Lung (tissue), 16 donors: ENCODE measurements around the gene ITGB7. TPM values are rescaled to one million over a fixed set of nuclear protein-coding genes. Genes with fewer than 3 reads are reported as not detected.

Experiments
- ATAC-seq: fragments of 200-7000 bp; cut with Tn5 transposase; one replicate; pipeline ENCODE4 v1.9.1; 2020; ENCODE audit warnings: moderate number of reproducible peaks; ENCODE audit not compliant: insufficient read depth, low FRiP score
- DNase-seq, 3 donors: peaks; one replicate each; pipeline ENCODE4 v3.0.0-alpha.2; 2013 to 2017
- H3K27ac ChIP-seq, 2 donors: one replicate each; pipeline ENCODE4 v1.5.1; 2013; ENCODE audit warnings: mild to moderate bottlenecking in 2 of 2, moderate library complexity in 2 of 2, control low read depth in 1 of 2, inconsistent platforms in 1 of 2, low read depth in 1 of 2, low read length in 1 of 2
- H3K27me3 ChIP-seq, 3 donors: one replicate each; pipeline ENCODE4 v1.5.1; 2013; ENCODE audit warnings: low read length in 2 of 3; ENCODE audit not compliant: control insufficient read depth in 3 of 3, insufficient read depth in 3 of 3
- H3K36me3 ChIP-seq, 4 donors: one replicate each; pipeline ENCODE4 v1.5.1; 2013; ENCODE audit warnings: low read length in 4 of 4, mild to moderate bottlenecking in 1 of 4, moderate library complexity in 1 of 4; ENCODE audit not compliant: control insufficient read depth in 4 of 4, insufficient read depth in 4 of 4
- H3K4me1 ChIP-seq, 5 donors: one replicate each; pipeline ENCODE4 v1.5.1; 2013; ENCODE audit warnings: low read length in 5 of 5, mild to moderate bottlenecking in 2 of 5, moderate library complexity in 1 of 5; ENCODE audit not compliant: control insufficient read depth in 5 of 5, insufficient read depth in 5 of 5
- H3K4me3 ChIP-seq: one replicate; pipeline ENCODE4 v1.5.1; 2013; ENCODE audit warnings: mild to moderate bottlenecking, control low read depth, moderate library complexity
- H3K9ac ChIP-seq, 2 donors: one replicate each; pipeline ENCODE4 v1.5.1; 2013; ENCODE audit warnings: low read length in 2 of 2, control low read depth in 1 of 2; ENCODE audit not compliant: insufficient read depth in 1 of 2
- H3K9me3 ChIP-seq, 4 donors: one replicate each; pipeline ENCODE4 v1.5.1; 2013; ENCODE audit warnings: low read length in 3 of 4, mild to moderate bottlenecking in 1 of 4, moderate library complexity in 1 of 4; ENCODE audit not compliant: control insufficient read depth in 4 of 4, insufficient read depth in 3 of 4
- WGBS, 2 donors: extraction: QIAGEN DNeasy Blood & Tissue Kit; methylation state at CpG; one replicate each; pipeline ENCODE4 v1.1.7; 2013; 5-methylcytosine and 5-hydroxymethylcytosine counted together
- long read RNA-seq, 5 donors: transcript quantifications; one replicate each; lab custom pipeline, GENCODE V29; 2026
- polyA plus RNA-seq, 2 donors: library from polyadenylated mRNA; stranded (reverse); fragments of 200-250 nt; gene quantifications; one replicate each; pipeline ENCODE4 v1.2.1, GENCODE V29; 2013
- total RNA-seq, 2 donors: library from RNA; depleted of rRNA in 1 of 2; stranded (reverse); fragments of >200 nt in 1 of 2; gene quantifications; one replicate each; pipeline ENCODE4 v1.2.1, GENCODE V29; 2014 to 2021
- TF ChIP-seq, protein P1 (sequence below): IDR thresholded peaks from 2 replicates; pipeline ENCODE4 v1.5.1; 2012; ENCODE audit warnings: mild to moderate bottlenecking; ENCODE audit errors: control extremely low read depth, extremely low read depth
- donor health status: control.
- donor health status: control.
- donor health status: Bipolar disorder and iron deficiency.
- donor health status: healthy.
- donor health status: DM: yes; HTN: yes; CAD: no.

Gene ITGB7, protein sequence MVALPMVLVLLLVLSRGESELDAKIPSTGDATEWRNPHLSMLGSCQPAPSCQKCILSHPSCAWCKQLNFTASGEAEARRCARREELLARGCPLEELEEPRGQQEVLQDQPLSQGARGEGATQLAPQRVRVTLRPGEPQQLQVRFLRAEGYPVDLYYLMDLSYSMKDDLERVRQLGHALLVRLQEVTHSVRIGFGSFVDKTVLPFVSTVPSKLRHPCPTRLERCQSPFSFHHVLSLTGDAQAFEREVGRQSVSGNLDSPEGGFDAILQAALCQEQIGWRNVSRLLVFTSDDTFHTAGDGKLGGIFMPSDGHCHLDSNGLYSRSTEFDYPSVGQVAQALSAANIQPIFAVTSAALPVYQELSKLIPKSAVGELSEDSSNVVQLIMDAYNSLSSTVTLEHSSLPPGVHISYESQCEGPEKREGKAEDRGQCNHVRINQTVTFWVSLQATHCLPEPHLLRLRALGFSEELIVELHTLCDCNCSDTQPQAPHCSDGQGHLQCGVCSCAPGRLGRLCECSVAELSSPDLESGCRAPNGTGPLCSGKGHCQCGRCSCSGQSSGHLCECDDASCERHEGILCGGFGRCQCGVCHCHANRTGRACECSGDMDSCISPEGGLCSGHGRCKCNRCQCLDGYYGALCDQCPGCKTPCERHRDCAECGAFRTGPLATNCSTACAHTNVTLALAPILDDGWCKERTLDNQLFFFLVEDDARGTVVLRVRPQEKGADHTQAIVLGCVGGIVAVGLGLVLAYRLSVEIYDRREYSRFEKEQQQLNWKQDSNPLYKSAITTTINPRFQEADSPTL
- total RNA-seq (1 to 10 TPM; 2.3 to 7.9 TPM), polyA plus RNA-seq (1 to 10 TPM; 3.9 to 6.1 TPM)
- long read RNA-seq, donor 1 = 0 reads
- long read RNA-seq, donor 2 = 0 reads
- long read RNA-seq, donor 3 = 0 reads
- long read RNA-seq, donor 4 = 0 reads
- long read RNA-seq, donor 5 = 0 reads

DNA sequence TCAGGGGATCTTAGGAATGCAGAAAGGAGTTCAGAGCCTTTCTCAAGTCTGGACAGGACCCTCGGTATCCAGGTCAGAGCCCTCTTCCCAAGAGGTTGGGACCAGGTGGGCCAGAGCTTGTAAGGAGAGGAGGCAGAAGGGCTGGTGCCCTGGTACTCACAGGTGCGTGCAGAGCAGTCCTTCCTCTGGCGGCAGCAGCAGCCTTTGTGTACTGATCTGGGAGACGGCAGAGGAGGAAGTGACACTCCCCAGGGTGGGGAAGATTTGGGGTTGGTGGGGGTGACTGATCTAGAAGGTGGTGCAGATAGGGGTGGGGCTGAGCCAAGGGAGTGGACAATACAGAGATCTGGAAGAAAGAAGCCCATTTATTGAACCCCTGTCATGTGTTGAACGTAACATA lies at the start of gene ITGB7:
Gene ITGB7 (minus strand): TSS at position 210 of the 400 bp plus-strand sequence. CDS start 6,808 bp downstream, outside the sequence.
- Histone ChIP-seq H3K27ac (no peak within 1 kb of the TSS), H3K9ac (no peak within 1 kb of the TSS), H3K4me1 (peaks cover 0 to 4% (median 0%) of the 10 kb centered on the region in 5 donors), H3K27me3 (no peaks in the 10 kb centered on the region), H3K9me3 (no peaks in the 10 kb centered on the region), H3K36me3 (peaks cover 0 to 18% (median 10%) of the 10 kb centered on the region in 4 donors), H3K4me3 (no peak within 1 kb of the TSS)
- TF ChIP-seq, protein P1, sequence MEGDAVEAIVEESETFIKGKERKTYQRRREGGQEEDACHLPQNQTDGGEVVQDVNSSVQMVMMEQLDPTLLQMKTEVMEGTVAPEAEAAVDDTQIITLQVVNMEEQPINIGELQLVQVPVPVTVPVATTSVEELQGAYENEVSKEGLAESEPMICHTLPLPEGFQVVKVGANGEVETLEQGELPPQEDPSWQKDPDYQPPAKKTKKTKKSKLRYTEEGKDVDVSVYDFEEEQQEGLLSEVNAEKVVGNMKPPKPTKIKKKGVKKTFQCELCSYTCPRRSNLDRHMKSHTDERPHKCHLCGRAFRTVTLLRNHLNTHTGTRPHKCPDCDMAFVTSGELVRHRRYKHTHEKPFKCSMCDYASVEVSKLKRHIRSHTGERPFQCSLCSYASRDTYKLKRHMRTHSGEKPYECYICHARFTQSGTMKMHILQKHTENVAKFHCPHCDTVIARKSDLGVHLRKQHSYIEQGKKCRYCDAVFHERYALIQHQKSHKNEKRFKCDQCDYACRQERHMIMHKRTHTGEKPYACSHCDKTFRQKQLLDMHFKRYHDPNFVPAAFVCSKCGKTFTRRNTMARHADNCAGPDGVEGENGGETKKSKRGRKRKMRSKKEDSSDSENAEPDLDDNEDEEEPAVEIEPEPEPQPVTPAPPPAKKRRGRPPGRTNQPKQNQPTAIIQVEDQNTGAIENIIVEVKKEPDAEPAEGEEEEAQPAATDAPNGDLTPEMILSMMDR = no peak
- WGBS, 2 donors = 25 to 43% methylated on average over 5 of the region's 5 CpGs
- no peak for DNase-seq
- ATAC-seq = no peak

DNA sequence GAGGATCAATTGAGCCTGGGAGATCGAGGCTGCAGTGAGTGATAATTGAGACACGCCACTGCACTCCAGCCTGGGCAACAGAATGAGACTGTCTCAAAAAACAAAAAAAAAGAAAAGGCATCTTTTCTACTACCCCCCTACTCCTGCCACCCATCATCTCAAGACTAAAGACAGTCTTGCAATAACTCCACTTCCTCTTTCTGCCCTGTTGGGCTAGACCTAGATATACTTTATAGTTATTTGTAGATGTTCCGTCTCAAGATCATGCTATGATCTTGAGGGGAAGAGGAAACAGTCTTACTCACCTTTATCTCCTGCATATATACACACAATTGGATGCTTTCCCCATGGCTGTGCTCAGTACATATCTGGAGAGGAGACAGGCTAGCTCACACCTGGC lies 48.9 kb upstream of the ITGB7 start:
- TF ChIP-seq, protein P1 = no peak
- peaks cover 0 to 15% (median 9%) of the 10 kb centered on the region in 4 donors for H3K36me3 ChIP-seq
- H3K9ac ChIP-seq = no peak overlapping the region
- H3K27ac ChIP-seq = no peak overlapping the region
- no peak overlapping the region for H3K4me3 ChIP-seq
- H3K27me3 ChIP-seq = no peaks in the 10 kb centered on the region
- no peak for ATAC-seq
- WGBS, 2 donors = 26 to 72% methylated on average over 3 of the region's 3 CpGs
- no peak for DNase-seq
- H3K9me3 ChIP-seq = no peaks in the 10 kb centered on the region
- peaks cover 0 to 19% (median 9%) of the 10 kb centered on the region in 5 donors for H3K4me1 ChIP-seq

DNA sequence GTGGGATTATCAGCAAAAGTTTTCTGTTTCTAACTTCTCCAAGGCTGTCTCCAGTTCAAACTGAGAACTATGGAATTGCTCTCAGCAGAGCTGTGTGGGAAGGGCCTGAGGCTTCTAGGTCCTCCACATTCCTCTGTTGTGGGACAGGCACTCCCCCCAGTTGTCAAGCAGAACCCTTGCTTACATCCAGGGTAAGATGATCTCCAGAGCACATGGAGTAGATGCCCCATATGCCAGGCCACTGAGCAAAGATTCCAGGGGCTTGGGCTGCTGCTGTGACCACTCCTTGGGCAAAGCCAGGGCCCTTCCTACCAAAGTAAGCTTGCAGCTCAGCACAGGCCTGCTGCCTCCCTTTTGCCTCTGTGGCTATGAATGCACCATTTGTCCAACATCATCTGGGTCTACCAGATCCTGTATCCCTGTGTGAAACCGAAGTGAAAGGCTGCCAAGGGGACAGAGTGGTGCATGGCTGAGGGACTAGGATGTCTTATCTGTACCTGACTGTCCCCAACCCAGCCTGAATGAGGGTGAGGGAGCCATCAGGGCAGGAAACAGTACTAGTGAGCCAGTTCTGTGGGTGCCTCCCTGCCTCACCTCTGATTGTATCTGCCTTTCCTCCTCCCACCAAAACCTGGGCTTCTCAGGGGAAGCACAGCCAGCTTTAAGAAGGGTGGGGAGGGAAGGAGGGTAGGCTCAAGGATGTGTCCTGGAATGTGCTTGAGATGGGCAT lies 47.9 kb upstream of the ITGB7 start:
- ATAC-seq (no peak), DNase-seq (no peak)
- H3K4me3 ChIP-seq = no peak overlapping the region
- H3K4me1 ChIP-seq = peaks cover 0 to 20% (median 9%) of the 10 kb centered on the region in 5 donors
- WGBS, 2 donors = 86 to 94% methylated on average over 1 of the region's 1 CpG
- H3K36me3 ChIP-seq = peaks cover 0 to 15% (median 9%) of the 10 kb centered on the region in 4 donors
- H3K27me3 ChIP-seq = no peaks in the 10 kb centered on the region
- no peaks in the 10 kb centered on the region for H3K9me3 ChIP-seq
- TF ChIP-seq, protein P1 = no peak
- no peak overlapping the region for H3K9ac ChIP-seq
- H3K27ac ChIP-seq = no peak overlapping the region
